IPS DF 19.7 (cell line): Measurements from ENCODE around the gene DMD.
A peak's percentile ranks its signal among the peaks of the same experiment; 100 is the strongest.

ENCODE experiments used
- DNase-seq: peaks from one replicate; pipeline ENCODE4 v3.0.0-alpha.2; 2013; ENCODE audit warnings: low read depth, low spot score

DMD gene

GRCh38 chrX:31236231-31236630, 1975.1 kb downstream of the DMD start:
- DNase-seq, result no peak

GRCh38 chrX:31233941-31234496, 1977.3 kb downstream of the DMD start:
- peak; percentile 52 for DNase-seq

DNA sequence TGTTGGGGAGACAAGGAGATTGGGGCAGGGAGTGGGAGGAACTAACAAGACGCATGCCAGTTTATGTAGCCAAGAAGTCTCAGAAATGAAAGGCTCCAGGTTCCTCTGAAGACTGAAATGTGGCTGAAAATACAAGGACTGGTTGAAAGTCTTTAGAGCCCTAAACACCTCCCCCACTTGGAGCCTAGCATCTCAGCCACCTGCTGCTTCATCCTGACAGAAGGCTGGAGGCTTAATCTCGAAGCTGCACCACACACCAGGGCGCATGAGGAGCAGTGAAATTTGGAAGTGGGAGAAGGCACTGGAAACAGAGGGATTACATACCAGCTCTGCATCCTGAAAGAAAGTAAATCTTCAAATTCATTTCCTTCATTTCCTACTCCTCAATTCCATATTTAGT, 1978.8 kb downstream of the DMD start:
- DNase-seq, result no peak

DNA sequence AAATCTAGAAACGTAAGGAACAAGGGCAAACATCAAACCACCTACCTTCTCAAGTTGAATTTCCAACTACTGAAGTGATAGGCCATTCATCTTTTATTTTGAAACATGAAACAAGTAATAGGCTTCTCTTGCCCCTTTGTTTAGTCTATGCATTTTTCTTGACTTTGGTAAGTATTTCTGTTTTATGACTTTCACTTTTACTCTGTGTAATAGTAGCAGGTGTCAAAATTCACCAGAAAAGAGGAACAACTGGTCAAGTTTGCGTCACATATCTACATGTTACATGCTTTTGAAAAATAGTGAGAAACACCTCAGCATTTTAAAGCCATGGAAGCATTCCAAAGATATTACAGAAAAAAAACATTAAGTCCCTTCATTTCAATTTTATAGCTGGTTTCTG, 1982.4 kb downstream of the DMD start:
- DNase-seq, result no peak

GRCh38 chrX:31228415-31228832, 1982.9 kb downstream of the DMD start:
- DNase-seq, result no peak

GRCh38 chrX:31227250-31227649, 1984.1 kb downstream of the DMD start:
- no peak for DNase-seq

DNA sequence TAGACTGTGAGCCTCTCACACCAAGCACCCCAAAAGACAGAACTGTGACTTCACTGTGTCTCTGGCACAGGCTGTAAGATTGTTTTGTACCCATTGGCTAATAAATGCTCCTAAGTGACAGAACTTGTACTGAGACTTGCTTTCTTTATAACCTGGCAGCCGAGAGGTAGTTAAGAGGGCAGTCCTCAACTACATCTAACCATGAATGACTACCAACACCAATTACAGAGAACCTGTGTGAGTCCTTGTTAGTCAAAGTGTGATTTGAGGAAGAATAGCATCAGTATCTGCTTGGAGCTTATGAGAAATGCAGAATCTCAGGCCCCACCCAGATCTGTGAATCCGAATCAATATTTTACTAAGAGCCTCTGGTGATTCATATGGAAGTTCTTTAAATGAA, 1985.5 kb downstream of the DMD start:
- DNase-seq, result no peak

DNA sequence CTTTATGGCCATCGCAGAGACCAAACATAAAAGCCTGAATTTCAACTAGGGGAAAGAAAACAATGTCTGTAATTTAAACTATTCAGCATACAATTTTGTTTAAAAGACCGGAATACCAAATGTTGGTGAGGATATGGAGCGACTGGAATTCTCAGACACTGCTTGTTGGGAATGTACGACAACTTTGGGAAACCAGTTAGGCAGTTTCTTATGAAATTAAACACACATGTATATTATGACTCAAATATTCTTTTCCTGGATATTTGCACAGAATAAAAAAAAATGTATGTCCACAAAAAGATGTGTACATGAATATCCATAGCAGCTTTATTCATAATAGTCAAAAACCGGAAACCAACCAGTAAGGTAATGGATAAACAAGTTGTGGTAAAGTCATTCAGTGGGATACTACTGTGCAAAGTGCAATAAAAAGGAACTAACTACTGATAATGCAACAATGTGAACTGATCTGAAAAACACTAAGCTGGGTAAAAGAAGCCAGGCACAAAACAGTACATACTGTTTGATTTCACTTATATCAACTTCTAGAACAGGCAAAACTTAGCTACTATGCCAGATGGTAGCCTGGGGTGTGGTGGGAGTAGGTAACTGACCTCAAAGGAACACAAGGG, 1986.9 kb downstream of the DMD start:
- DNase-seq, result no peak

DNA sequence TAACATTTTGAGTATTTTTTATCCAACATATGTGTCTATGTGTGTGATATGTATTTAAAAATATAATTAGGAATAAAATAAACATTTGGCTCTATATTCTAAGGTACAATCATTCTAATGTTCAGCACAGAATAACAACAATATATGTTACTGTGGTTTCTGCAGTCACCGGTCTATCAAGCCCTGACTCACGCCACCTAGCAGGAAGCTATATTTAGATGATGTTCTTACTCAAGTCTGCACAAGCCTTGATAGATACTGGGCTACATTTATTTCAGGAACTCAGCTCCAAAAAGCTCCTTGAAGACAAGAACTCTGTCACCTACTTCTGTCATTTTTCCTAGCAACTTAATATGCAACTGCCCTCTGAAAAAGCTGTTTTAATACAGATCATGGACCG, 1987.5 kb downstream of the DMD start:
- no peak for DNase-seq

GRCh38 chrX:31222946-31223345, 1988.4 kb downstream of the DMD start:
- DNase-seq, result no peak

DNA sequence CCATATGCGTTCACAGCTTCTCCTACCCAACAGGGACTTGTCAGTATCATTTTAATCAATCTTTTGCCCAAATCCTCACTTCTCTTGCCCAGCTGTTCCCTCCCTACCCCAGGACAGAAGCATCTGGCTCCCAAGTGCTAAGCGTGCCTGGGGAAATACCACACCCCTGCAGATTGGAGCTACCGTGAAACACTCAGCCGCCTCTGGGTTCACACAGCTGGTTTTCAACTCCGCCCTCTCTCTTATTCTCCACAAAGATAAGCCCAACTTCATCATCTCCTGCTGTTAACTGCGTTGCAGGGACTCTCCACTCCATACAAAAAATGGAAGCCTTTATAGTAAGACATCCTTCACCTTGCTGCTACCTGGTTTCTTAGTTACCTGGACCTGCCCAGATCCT, 1992.2 kb downstream of the DMD start:
- DNase-seq, result no peak

- no peak for DNase-seq
Measured at GRCh38 chrX:31217084-31217483, 1994.3 kb downstream of the DMD start.

DNA sequence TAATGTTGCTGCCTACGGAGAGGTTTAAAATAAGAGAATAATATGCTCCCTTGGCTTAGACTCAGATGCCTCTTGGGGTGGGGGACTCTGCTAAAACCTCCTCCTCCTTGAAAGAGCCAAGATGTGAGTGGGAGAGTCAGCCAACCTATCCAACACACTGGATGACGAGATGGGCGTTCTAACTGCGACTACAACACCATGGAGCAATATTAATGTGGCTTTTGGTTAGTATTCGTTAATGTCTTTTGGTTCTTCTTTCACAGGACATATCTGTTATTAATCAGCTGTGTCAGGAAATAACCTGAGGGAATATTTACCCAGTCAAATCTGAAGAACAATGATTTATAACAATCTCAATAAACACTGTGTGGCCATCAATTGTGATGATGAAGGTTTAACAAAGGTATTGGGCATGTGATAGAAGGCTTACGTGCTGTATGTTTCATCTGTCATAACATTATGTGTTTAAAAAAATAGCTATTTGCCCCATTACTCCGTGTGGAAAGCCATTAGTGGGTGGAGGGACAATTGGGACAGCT, 1996.0 kb downstream of the DMD start:
- no peak for DNase-seq

DNA sequence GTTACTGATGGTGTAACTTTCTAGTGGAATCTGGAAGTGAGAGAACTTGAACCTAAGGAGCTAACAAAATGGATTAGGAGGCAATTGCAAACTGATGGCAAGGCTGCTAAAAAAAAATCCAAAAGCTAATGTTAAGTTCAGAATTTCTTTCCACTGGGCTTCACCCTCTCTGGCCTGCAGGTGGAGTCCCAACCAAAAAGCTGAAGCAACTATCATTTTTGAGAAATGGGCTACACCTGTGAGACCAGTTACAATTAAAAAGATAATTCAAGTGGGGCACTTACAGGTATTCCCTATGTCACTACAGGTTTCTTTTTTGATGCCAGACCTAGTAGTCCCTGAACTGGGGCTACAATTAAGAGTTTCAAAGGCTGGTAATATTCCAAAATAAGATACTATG, 1997.4 kb downstream of the DMD start:
- DNase-seq, result no peak

DNA sequence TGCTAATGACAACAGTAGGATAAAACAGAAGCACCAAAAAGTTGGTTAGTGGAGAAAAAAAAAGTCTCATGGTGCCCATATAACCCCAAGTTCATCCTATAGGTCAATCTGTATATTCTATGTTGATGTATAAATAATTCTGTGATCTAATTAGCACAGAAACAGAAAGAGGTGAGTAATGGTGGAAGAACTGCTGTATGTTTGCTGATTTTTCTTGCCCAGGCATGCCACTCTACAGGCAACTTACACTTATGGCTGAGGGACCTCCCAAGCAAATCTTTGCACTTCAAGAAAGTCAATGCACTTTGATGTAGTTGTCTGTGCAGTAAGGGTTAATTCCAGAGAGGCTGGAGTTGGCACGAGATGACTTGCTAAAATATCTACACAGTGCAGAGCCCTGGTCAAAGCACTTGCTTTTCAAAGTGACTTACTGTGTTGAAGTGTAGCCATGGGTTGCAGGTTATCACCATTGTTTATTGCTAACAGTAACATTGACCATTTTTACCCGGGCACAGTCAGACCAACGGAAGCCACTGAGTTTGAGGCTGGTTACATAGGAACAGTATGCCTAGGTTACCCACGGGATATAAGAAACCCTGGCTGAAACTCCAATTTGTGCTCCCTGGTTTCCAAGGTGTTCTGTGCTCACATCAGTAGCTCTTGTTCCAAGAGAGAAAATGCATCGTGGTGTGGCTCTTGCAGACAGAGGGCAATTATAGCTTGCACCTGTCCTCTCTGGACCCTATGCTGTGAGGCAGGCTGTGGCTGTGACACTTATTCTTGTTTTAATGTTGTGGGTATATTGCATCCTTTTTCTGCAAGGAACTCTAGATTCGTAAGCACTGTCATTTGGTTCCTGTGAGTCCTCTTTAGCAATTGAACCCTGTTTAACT, 1998.2 kb downstream of the DMD start:
- no peak for DNase-seq

- DNase-seq, result no peak
Measured at GRCh38 chrX:31209005-31209628, 2002.2 kb downstream of the DMD start.

GRCh38 chrX:31201503-31201902, 2009.8 kb downstream of the DMD start:
- no peak for DNase-seq

DNA sequence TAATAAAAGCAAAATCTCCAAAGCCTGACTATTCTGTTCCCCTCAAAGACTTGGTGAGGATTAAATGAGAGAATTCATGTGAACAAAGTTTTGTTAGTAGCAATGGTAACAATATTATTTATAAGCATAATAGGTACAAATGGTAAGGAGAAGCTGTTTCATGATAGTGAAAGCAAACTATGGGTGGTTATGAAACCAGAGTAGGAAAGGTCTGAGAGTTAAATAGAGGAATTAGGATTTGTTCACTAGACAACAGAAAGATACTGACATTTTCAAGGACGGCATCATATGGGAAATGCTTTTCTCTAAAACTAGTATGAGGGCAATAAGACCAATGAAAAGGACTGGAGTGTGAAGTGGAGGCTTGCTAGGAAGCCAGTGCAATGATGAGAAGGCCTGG, 2010.9 kb downstream of the DMD start:
- no peak for DNase-seq

GRCh38 chrX:31199840-31200114, 2011.6 kb downstream of the DMD start:
- DNase-seq, result no peak

- DNase-seq, result no peak
Measured at GRCh38 chrX:31199056-31199839, 2012.1 kb downstream of the DMD start.

- no peak for DNase-seq
Measured at GRCh38 chrX:31190221-31190975, 2021.0 kb downstream of the DMD start.
